ENCODE data around the gene GBA2.

DNA sequence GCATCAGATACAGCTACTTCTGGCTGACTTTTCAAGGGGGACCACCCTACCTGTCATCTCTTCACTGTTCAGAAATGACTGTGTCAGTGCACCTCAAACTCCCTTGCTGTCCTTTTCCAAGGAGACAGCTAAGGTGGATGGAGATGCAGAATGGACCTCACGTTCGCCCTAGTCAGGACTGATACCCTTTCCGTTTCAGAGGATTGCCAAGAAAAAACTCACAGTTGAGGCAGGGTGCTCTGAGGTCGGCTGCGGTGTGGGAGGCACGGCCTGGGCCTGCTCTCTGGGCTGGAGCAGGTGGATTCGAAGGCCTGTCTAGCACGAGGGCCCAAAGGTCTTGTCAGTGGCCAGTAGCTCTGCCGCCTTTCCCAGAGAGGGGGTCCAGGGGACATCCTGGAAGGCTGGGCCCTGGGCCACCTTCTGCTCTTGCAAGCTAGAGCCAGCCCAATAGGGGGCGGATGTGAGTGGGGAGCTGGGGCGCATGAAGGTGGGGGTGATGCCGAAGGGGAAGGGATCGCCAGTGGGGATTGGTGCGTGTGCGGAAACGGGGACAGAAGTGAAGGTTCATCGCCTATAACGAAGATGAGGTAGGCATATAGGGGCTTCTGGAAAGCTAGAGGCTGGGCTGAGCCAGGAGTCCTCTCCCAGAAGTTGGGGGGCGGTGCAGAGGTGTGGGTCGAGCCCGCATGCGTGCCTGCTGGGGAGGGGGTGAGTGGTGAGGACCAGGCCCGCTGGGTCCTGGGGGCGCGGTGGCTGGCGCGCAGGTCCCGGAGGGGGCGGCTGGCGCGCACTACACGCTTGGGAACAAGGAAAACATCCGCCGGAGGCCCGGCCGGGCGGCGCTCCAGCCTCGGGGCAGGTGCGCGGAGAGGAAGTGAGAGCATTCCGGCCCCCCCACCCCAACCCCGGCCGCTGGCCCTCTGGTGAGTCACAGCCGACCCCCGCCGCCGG lies 7.5 kb upstream of the GBA2 start:
- TF ChIP-seq, protein P1, sequence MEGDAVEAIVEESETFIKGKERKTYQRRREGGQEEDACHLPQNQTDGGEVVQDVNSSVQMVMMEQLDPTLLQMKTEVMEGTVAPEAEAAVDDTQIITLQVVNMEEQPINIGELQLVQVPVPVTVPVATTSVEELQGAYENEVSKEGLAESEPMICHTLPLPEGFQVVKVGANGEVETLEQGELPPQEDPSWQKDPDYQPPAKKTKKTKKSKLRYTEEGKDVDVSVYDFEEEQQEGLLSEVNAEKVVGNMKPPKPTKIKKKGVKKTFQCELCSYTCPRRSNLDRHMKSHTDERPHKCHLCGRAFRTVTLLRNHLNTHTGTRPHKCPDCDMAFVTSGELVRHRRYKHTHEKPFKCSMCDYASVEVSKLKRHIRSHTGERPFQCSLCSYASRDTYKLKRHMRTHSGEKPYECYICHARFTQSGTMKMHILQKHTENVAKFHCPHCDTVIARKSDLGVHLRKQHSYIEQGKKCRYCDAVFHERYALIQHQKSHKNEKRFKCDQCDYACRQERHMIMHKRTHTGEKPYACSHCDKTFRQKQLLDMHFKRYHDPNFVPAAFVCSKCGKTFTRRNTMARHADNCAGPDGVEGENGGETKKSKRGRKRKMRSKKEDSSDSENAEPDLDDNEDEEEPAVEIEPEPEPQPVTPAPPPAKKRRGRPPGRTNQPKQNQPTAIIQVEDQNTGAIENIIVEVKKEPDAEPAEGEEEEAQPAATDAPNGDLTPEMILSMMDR (IDR thresholded peaks at IDR 0.05): peak in 1 of 3 experiments; percentile 32
- no peak for TF ChIP-seq POLR2A (IDR thresholded peaks at IDR 0.05)
- TF ChIP-seq POLR2AphosphoS5 (IDR thresholded peaks at IDR 0.05; ENCODE audit: insufficient read depth in 1 of 2, low read depth in 1 of 2): no peak
